RKO (cell line): ENCODE data around the gene SETD1B.
"Not testable (repeated sequence)": the region's sequence is repeated elsewhere in the genome, so short reads cannot be mapped to it uniquely, and the experiment has no call there.

ENCODE experiments used
- DNase-seq: peaks from one replicate; pipeline ENCODE4 v3.0.0-alpha.2; 2016; ENCODE audit warnings: low spot score

The SETD1B gene

GRCh38 chr12:121780429-121780828 is 23.4 kb upstream of the SETD1B start:
- DNase-seq, result no peak

GRCh38 chr12:121781484-121781997 is 22.3 kb upstream of the SETD1B start:
- no peak for DNase-seq

GRCh38 chr12:121781998-121782979 is 21.5 kb upstream of the SETD1B start:
- no peak for DNase-seq

GRCh38 chr12:121783766-121784165 is 20.0 kb upstream of the SETD1B start:
- DNase-seq, result no peak

- peak; percentile 99 for DNase-seq
These were observed 19.3 kb upstream of the SETD1B start for GRCh38 chr12:121784460-121784859.

GRCh38 chr12:121786440-121786825 is 17.4 kb upstream of the SETD1B start:
- DNase-seq, result peak; percentile 94

GRCh38 chr12:121787063-121788025 is 16.5 kb upstream of the SETD1B start:
- no peak for DNase-seq

GRCh38 chr12:121788176-121788818 is 15.5 kb upstream of the SETD1B start:
- DNase-seq, result no peak

GRCh38 chr12:121789233-121789781 is 14.5 kb upstream of the SETD1B start:
- no peak for DNase-seq

- no peak for DNase-seq
These were observed 13.7 kb upstream of the SETD1B start for GRCh38 chr12:121789800-121790728.

GRCh38 chr12:121790785-121791184 is 13.0 kb upstream of the SETD1B start:
- not testable (repeated sequence) for DNase-seq

GRCh38 chr12:121791671-121792551 is 11.9 kb upstream of the SETD1B start:
- peak; percentile 72 for DNase-seq

- DNase-seq, result no peak
These were observed 11.0 kb upstream of the SETD1B start for GRCh38 chr12:121792607-121793439.

GRCh38 chr12:121793440-121793837 is 10.4 kb upstream of the SETD1B start, which contains the start of gene RHOF:
TSS of gene RHOF (minus strand) at chr12:121793688. CDS start at chr12:121793633, 55 bp downstream.
- DNase-seq, result peak; percentile 76

- peak; percentile 96 for DNase-seq
These were observed 9.8 kb upstream of the SETD1B start for GRCh38 chr12:121793838-121794533.

- no peak for DNase-seq
These were observed 9.2 kb upstream of the SETD1B start for GRCh38 chr12:121794534-121795033.
